NCI-H510A (cell line): ENCODE data around the gene SOAT2.
"Not testable (repeated sequence)": the region's sequence is repeated elsewhere in the genome, so short reads cannot be mapped to it uniquely, and the experiment has no call there.

Source experiments
- DNase-seq: peaks from one replicate; lab custom pipeline; 2025; lab: John Stamatoyannopoulos, UW

Gene SOAT2

GRCh38 chr12:53079226-53080117, 23.8 kb upstream of the SOAT2 start, which contains the start of gene SPRYD3:
Gene SPRYD3 (minus strand): TSS chr12:53079390. CDS start chr12:53079333, 57 bp downstream.
- DNase-seq = peak; percentile 99

- DNase-seq = no peak
Measured at GRCh38 chr12:53082637-53083175, 20.6 kb upstream of the SOAT2 start.

- no peak for DNase-seq
Measured at GRCh38 chr12:53086361-53086760, 16.9 kb upstream of the SOAT2 start.

GRCh38 chr12:53090105-53090504, 13.2 kb upstream of the SOAT2 start:
- DNase-seq = no peak

GRCh38 chr12:53090554-53090953, 12.7 kb upstream of the SOAT2 start:
- no peak for DNase-seq

GRCh38 chr12:53091756-53092155, 11.5 kb upstream of the SOAT2 start:
- no peak for DNase-seq

GRCh38 chr12:53093777-53094393, 9.4 kb upstream of the SOAT2 start:
- DNase-seq = no peak

- no peak for DNase-seq
Measured at GRCh38 chr12:53094394-53094787, 8.9 kb upstream of the SOAT2 start.

- DNase-seq = not testable (repeated sequence)
Measured at GRCh38 chr12:53094796-53095595, 8.3 kb upstream of the SOAT2 start.

GRCh38 chr12:53095596-53095895, 7.7 kb upstream of the SOAT2 start:
- DNase-seq = not testable (repeated sequence)

GRCh38 chr12:53096089-53096741, 7.1 kb upstream of the SOAT2 start:
- DNase-seq = no peak

- DNase-seq = no peak
Measured at GRCh38 chr12:53096759-53097158, 6.5 kb upstream of the SOAT2 start.

- no peak for DNase-seq
Measured at GRCh38 chr12:53097207-53097563, 6.1 kb upstream of the SOAT2 start.

GRCh38 chr12:53097564-53098353, 5.5 kb upstream of the SOAT2 start, which contains the start of gene IGFBP6:
Gene IGFBP6 (plus strand): TSS chr12:53097667. CDS start chr12:53097718, 51 bp downstream.
- DNase-seq = peak; percentile 60

GRCh38 chr12:53098354-53098981, 4.8 kb upstream of the SOAT2 start:
- DNase-seq = no peak

GRCh38 chr12:53099071-53099882, 4.0 kb upstream of the SOAT2 start:
- DNase-seq = peak; percentile 46

GRCh38 chr12:53100466-53101151, 2.7 kb upstream of the SOAT2 start:
- DNase-seq = no peak

GRCh38 chr12:53101266-53101665, 2.0 kb upstream of the SOAT2 start:
- no peak for DNase-seq
